Uterus (tissue), 2 donors: ENCODE results near the gene NOTCH4.

Experiments used
- CTCF ChIP-seq, 4 experiments: fragments of 200-600 bp in 2 of 4; fragments of 450-650 bp in 2 of 4; sonication (generic) in 2 of 4; IDR thresholded peaks; one replicate each; pipeline ENCODE4 v1.5.1; 2016 to 2019; ENCODE audit warnings: antibody characterized with exemption in 4 of 4, mild to moderate bottlenecking in 2 of 4, moderate library complexity in 1 of 4
- POLR2A ChIP-seq, 2 donors: fragments of 450-650 bp; IDR thresholded peaks; one replicate each; pipeline ENCODE4 v1.6.1; 2016; ENCODE audit warnings: antibody characterized with exemption in 2 of 2, mild to moderate bottlenecking in 1 of 2, moderate library complexity in 1 of 2

- TF ChIP-seq CTCF (IDR thresholded peaks at IDR 0.05) (no peak), POLR2A (IDR thresholded peaks at IDR 0.05) (no peak)
These were observed 60.2 kb downstream of the NOTCH4 start for GRCh38 chr6:32163559-32164258.
